Spinal cord (tissue), 10 donors: ENCODE data around the gene GRIP1. TPM values are rescaled to one million over a fixed set of nuclear protein-coding genes. Genes with fewer than 3 reads are reported as not detected.
"Not testable (repeated sequence)": the region's sequence is repeated elsewhere in the genome, so short reads cannot be mapped to it uniquely, and the experiment has no call there.

Source experiments
- DNase-seq, 6 donors: peaks; one replicate each; pipeline versions ENCODE4 v3.0.0 to v3.0.0-alpha.2; 2013 to 2015; ENCODE audit warnings: low spot score in 6 of 6, low read depth in 4 of 6
- H3K27ac ChIP-seq: one replicate; pipeline ENCODE4 v1.5.1; 2013; ENCODE audit warnings: low read depth, low read length, control low read depth
- H3K27me3 ChIP-seq: one replicate; pipeline ENCODE4 v1.6.1; 2013; ENCODE audit warnings: low read length; ENCODE audit not compliant: control insufficient read depth, insufficient read depth
- H3K36me3 ChIP-seq: one replicate; pipeline ENCODE4 v1.6.1; 2013; ENCODE audit warnings: low read length; ENCODE audit not compliant: control insufficient read depth, insufficient read depth
- H3K4me1 ChIP-seq: one replicate; pipeline ENCODE4 v1.6.1; 2013; ENCODE audit warnings: low read length; ENCODE audit not compliant: control insufficient read depth, insufficient read depth
- H3K4me3 ChIP-seq: one replicate; pipeline ENCODE4 v1.5.1; 2013; ENCODE audit warnings: low read depth, low read length, control low read depth
- H3K9me3 ChIP-seq: one replicate; pipeline ENCODE4 v1.6.1; 2013; ENCODE audit warnings: low read length; ENCODE audit not compliant: control insufficient read depth, insufficient read depth
- WGBS: methylation state at CpG from one replicate; pipeline ENCODE4 v1.1.5; 2013; ENCODE audit warnings: missing lambda C conversion rate; ENCODE audit not compliant: insufficient coverage; 5-methylcytosine and 5-hydroxymethylcytosine counted together
- polyA plus RNA-seq, 2 donors: library from polyadenylated mRNA; unstranded; fragments of 120-200 nt; gene quantifications; one replicate each; pipeline ENCODE4 v1.2.1, GENCODE V29; 2013; ENCODE audit not compliant: insufficient read length in 2 of 2
- total RNA-seq, 2 donors: library from RNA; depleted of rRNA in 1 of 2; stranded (reverse); fragments of 120-200 nt in 1 of 2; fragments of >200 nt in 1 of 2; gene quantifications; one replicate each; pipeline versions ENCODE4 v1.2.3 to v1.2.4, GENCODE V29; 2013 to 2014
- donor health status: healthy.

GRIP1 gene
- total and polyA plus RNA-seq, 4 donors = 25.1 to 33.4 (median 29.9) TPM

DNA sequence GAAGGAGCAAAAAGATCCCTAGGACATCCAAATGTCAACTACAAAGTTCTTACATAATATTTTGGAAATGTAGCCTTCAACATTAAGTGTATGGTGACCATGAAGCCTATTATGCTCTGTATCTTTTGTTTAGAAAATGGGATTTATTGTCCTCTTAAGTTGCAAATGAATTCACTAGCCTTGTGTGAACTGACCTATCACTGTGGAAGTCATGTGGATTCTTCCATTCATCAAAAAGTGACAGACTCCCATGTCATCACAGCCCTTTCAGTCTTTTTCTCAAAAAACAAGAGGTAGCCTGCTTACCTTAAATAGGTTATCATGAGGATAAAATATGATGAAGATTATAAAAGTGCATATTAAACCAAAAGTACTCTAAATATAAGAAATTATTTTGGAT lies 179.9 kb downstream of the GRIP1 start:
- Histone ChIP-seq H3K9me3 (no peaks in the 10 kb centered on the region), H3K4me3 (no peak overlapping the region), H3K4me1 (peaks cover 5% of the 10 kb centered on the region), H3K27ac (no peak overlapping the region), H3K36me3 (no peaks in the 10 kb centered on the region), H3K27me3 (no peaks in the 10 kb centered on the region)
- no peak for DNase-seq

DNA sequence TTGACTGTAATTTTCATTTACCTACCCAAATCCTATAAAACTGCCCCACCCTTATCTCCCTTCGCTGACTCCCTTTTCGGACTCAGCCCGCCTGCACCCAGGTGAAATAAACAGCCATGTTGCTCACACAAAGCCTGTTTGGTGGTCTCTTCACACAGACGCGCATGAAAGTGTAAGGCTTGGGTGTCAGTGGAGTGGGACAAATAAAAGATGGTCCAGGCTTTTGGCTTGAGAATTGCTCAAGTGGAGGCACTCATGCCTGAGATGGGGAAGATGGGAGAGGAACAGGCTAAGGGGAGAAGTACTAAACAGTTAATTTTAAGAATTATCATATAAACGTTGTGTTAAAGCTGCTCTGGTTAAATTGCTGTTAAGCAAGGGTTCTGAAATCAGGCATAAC lies 180.8 kb downstream of the GRIP1 start:
- H3K36me3 ChIP-seq, DNase-seq, H3K4me3 ChIP-seq, H3K9me3 ChIP-seq, H3K27me3 ChIP-seq, H3K27ac ChIP-seq, H3K4me1 ChIP-seq: not testable (repeated sequence)
- WGBS = 90% methylated on average over 5 of the region's 6 CpGs

- Histone ChIP-seq H3K27ac (no peak overlapping the region), H3K4me3 (no peak overlapping the region), H3K27me3 (no peaks in the 10 kb centered on the region), H3K9me3 (no peaks in the 10 kb centered on the region), H3K36me3 (no peaks in the 10 kb centered on the region), H3K4me1 (peaks cover 5% of the 10 kb centered on the region)
- 71% methylated on average over 3 of the region's 8 CpGs for WGBS
- DNase-seq = peak in 1 of 6 donors; percentile 68
Measured at GRCh38 chr12:66497008-66497897, 181.6 kb downstream of the GRIP1 start.

DNA sequence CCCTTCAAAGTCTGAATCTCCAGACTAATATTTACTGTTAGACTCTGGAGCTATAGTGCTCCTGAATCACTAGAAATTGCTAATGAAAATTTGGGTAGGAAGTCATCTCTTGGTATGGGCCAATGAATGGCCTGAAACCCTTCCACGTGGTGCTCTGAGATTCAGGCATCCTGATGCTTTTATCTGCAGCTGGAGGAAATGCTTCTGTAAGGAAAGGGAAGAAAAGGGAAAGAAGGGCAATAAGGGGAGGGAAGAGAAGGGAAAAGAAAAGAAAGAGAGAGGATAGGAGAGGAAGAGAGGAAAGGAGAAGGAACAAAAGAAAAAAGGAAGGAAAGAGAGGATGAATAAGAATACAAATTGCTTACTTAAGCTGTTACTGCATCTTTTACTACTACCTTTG lies 182.3 kb downstream of the GRIP1 start:
- no peak for DNase-seq
- H3K4me3 ChIP-seq = no peak overlapping the region
- H3K36me3 ChIP-seq = no peaks in the 10 kb centered on the region
- H3K27ac ChIP-seq = no peak overlapping the region
- WGBS = 27% methylated on average over 1 of the region's 1 CpG
- H3K27me3 ChIP-seq = no peaks in the 10 kb centered on the region
- peaks cover 5% of the 10 kb centered on the region for H3K4me1 ChIP-seq
- H3K9me3 ChIP-seq = no peaks in the 10 kb centered on the region

GRCh38 chr12:66495709-66496108 lies 183.2 kb downstream of the GRIP1 start:
- Histone ChIP-seq H3K4me1 (peaks cover 5% of the 10 kb centered on the region), H3K27me3 (no peaks in the 10 kb centered on the region), H3K4me3 (no peak overlapping the region), H3K27ac (no peak overlapping the region), H3K36me3 (no peaks in the 10 kb centered on the region), H3K9me3 (no peaks in the 10 kb centered on the region)
- WGBS = 78% methylated on average over 14 of the region's 14 CpGs
- DNase-seq = peak in 1 of 6 donors; percentile 23

- Histone ChIP-seq H3K36me3 (no peaks in the 10 kb centered on the region), H3K9me3 (no peaks in the 10 kb centered on the region), H3K27me3 (no peaks in the 10 kb centered on the region), H3K4me3 (no peak overlapping the region), H3K27ac (no peak overlapping the region), H3K4me1 (peaks cover 5% of the 10 kb centered on the region)
- DNase-seq = no peak
Measured at GRCh38 chr12:66493819-66494218, 185.1 kb downstream of the GRIP1 start.

- DNase-seq = peak in 1 of 6 donors; percentile 58
- Histone ChIP-seq H3K9me3 (no peaks in the 10 kb centered on the region), H3K27ac (no peak overlapping the region), H3K4me3 (no peak overlapping the region), H3K27me3 (no peaks in the 10 kb centered on the region), H3K4me1 (peaks cover 5% of the 10 kb centered on the region), H3K36me3 (no peaks in the 10 kb centered on the region)
- WGBS = no CpG with 5 or more reads among the region's 3 CpGs
Measured at GRCh38 chr12:66491853-66492252, 187.0 kb downstream of the GRIP1 start.

GRCh38 chr12:66482351-66483203 lies 196.3 kb downstream of the GRIP1 start:
- Histone ChIP-seq H3K36me3 (no peaks in the 10 kb centered on the region), H3K9me3 (no peaks in the 10 kb centered on the region), H3K4me1 (no peaks in the 10 kb centered on the region), H3K27me3 (no peaks in the 10 kb centered on the region), H3K27ac (no peak overlapping the region), H3K4me3 (no peak overlapping the region)
- no CpG with 5 or more reads among the region's 3 CpGs for WGBS
- peak in 2 of 6 donors; percentile 62 to 83 for DNase-seq

GRCh38 chr12:66467932-66468331 lies 210.9 kb downstream of the GRIP1 start:
- no peaks in the 10 kb centered on the region for H3K4me1 ChIP-seq
- H3K27ac ChIP-seq = no peak overlapping the region
- no peaks in the 10 kb centered on the region for H3K27me3 ChIP-seq
- H3K9me3 ChIP-seq = no peaks in the 10 kb centered on the region
- H3K36me3 ChIP-seq = no peaks in the 10 kb centered on the region
- no peak for DNase-seq
- H3K4me3 ChIP-seq = no peak overlapping the region
